Measurements from ENCODE around the gene MED26. TPM values are rescaled to one million over a fixed set of nuclear protein-coding genes. Genes with fewer than 3 reads are reported as not detected.

MED26 gene
- total and polyA plus RNA-seq, 2 experiments from 2014 or later = 7.4 to 15.4 TPM

DNA sequence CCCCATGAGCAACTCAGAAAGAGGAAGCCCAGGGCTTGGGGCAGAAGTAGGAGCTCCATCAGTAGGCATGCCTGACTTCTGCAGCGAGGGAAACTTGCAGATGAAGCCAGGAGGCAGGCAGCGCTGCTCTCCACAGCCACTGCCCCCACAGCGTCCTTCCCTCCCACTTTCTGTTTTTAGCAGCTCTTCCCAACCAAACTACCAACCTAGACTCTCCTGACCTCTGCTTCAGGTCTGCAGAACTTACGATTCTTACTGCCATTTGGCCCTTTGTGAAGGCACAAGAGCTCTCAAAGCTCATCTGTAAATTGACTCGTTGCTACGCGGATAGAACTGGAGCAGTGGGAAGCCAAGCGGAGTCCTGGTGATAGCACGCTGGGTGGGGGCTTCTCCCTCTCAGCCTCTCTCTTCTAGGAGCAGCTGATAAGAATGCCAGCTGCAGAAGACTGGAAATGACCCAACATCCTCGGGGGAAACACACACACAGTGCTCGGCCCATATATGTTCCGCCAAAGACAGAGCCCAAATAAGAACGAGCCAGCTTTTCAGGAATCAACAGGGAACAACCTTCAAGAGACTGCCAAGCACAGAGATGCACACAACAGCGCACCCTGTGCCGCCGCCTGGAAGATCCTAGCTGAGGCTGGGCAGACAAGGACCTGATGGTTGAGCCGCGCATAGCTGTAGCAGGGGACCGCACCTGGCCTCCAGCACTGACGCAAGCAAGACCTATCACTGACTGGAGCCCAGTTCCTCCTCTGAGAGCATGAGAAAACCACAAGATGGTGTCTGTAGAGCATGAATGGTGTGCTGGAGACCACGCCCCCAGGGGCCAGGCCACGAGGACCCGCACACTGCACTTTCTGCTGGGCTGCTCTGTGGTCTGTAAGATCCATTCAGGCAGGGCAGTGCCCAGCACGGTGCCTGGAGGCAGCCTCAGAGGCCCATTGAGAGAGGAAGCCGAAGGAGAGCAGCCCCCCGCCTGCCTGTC is 39.9 kb downstream of the MED26 start:
- Histone ChIP-seq H3K4me2 (peak overlapping the region; percentile 72), H3K9me2 (ENCODE audit: insufficient read depth) (no peaks in the 10 kb centered on the region), H3K79me2 (replicated peaks; ENCODE audit: insufficient read depth) (peaks cover 99% of the 10 kb centered on the region), H3K4me1 (ENCODE audit: insufficient read depth) (peaks cover 55% of the 10 kb centered on the region), H3K4me3 (no peak overlapping the region), H3K36me3 (ENCODE audit: insufficient read depth) (no peaks in the 10 kb centered on the region), H3F3A (replicated peaks; ENCODE audit: low read depth) (peaks cover 10% of the 10 kb centered on the region; the same call in 1 of the 2 replicates), H3K27me3 (ENCODE audit: insufficient read depth) (no peaks in the 10 kb centered on the region), H2AFZ (no peak overlapping the region), H4K20me1 (replicated peaks; ENCODE audit: insufficient read depth) (peaks cover 46% of the 10 kb centered on the region), H3K27ac (ENCODE audit: low read depth) (peak overlapping the region; percentile 59; the same call in 1 of the 2 replicates)
- Mint-ChIP-seq H3K4me3 (peak overlapping the region; percentile 3; the same call in 1 of the 3 replicates), H3K9me3 (no peaks in the 10 kb centered on the region), H3K4me1 (peaks cover 86% of the 10 kb centered on the region), H3K27ac (peak overlapping the region; percentile 54), H3K27me3 (ENCODE audit: insufficient read depth, low read depth, poor library complexity) (peaks cover 3% of the 10 kb centered on the region), H3K36me3 (ENCODE audit: low read depth) (no peaks in the 10 kb centered on the region)
- TF ChIP-seq EZH2 (IDR thresholded peaks at IDR 0.05; ENCODE audit: low read depth, unreplicated experiment) (no peak), NANOG (IDR thresholded peaks at IDR 0.05; ENCODE audit: borderline replicate concordance) (no peak), CREB1 (CRISPR knock-in tag; IDR thresholded peaks at IDR 0.05; ENCODE audit: low read depth) (no peak), ZNF114 (CRISPR knock-in tag; IDR thresholded peaks at IDR 0.05) (no peak), ZNF331 (CRISPR knock-in tag; IDR thresholded peaks at IDR 0.05; ENCODE audit: low read depth) (no peak), EZH2phosphoT487 (IDR thresholded peaks at IDR 0.05; ENCODE audit: unreplicated experiment) (no peak)
- TF ChIP-seq, protein P1, sequence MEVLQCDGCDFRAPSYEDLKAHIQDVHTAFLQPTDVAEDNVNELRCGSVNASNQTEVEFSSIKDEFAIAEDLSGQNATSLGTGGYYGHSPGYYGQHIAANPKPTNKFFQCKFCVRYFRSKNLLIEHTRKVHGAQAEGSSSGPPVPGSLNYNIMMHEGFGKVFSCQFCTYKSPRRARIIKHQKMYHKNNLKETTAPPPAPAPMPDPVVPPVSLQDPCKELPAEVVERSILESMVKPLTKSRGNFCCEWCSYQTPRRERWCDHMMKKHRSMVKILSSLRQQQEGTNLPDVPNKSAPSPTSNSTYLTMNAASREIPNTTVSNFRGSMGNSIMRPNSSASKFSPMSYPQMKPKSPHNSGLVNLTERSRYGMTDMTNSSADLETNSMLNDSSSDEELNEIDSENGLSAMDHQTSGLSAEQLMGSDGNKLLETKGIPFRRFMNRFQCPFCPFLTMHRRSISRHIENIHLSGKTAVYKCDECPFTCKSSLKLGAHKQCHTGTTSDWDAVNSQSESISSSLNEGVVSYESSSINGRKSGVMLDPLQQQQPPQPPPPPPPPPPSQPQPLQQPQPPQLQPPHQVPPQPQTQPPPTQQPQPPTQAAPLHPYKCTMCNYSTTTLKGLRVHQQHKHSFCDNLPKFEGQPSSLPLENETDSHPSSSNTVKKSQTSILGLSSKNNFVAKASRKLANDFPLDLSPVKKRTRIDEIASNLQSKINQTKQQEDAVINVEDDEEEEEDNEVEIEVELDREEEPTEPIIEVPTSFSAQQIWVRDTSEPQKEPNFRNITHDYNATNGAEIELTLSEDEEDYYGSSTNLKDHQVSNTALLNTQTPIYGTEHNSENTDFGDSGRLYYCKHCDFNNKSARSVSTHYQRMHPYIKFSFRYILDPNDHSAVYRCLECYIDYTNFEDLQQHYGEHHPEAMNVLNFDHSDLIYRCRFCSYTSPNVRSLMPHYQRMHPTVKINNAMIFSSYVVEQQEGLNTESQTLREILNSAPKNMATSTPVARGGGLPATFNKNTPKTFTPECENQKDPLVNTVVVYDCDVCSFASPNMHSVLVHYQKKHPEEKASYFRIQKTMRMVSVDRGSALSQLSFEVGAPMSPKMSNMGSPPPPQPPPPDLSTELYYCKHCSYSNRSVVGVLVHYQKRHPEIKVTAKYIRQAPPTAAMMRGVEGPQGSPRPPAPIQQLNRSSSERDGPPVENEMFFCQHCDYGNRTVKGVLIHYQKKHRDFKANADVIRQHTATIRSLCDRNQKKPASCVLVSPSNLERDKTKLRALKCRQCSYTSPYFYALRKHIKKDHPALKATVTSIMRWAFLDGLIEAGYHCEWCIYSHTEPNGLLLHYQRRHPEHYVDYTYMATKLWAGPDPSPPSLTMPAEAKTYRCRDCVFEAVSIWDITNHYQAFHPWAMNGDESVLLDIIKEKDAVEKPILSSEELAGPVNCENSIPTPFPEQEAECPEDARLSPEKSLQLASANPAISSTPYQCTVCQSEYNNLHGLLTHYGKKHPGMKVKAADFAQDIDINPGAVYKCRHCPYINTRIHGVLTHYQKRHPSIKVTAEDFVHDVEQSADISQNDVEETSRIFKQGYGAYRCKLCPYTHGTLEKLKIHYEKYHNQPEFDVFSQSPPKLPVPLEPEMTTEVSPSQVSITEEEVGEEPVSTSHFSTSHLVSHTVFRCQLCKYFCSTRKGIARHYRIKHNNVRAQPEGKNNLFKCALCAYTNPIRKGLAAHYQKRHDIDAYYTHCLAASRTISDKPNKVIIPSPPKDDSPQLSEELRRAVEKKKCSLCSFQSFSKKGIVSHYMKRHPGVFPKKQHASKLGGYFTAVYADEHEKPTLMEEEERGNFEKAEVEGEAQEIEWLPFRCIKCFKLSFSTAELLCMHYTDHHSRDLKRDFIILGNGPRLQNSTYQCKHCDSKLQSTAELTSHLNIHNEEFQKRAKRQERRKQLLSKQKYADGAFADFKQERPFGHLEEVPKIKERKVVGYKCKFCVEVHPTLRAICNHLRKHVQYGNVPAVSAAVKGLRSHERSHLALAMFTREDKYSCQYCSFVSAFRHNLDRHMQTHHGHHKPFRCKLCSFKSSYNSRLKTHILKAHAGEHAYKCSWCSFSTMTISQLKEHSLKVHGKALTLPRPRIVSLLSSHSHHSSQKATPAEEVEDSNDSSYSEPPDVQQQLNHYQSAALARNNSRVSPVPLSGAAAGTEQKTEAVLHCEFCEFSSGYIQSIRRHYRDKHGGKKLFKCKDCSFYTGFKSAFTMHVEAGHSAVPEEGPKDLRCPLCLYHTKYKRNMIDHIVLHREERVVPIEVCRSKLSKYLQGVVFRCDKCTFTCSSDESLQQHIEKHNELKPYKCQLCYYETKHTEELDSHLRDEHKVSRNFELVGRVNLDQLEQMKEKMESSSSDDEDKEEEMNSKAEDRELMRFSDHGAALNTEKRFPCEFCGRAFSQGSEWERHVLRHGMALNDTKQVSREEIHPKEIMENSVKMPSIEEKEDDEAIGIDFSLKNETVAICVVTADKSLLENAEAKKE (CRISPR knock-in tag; IDR thresholded peaks at IDR 0.05) = no peak
- TF ChIP-seq, protein P2, sequence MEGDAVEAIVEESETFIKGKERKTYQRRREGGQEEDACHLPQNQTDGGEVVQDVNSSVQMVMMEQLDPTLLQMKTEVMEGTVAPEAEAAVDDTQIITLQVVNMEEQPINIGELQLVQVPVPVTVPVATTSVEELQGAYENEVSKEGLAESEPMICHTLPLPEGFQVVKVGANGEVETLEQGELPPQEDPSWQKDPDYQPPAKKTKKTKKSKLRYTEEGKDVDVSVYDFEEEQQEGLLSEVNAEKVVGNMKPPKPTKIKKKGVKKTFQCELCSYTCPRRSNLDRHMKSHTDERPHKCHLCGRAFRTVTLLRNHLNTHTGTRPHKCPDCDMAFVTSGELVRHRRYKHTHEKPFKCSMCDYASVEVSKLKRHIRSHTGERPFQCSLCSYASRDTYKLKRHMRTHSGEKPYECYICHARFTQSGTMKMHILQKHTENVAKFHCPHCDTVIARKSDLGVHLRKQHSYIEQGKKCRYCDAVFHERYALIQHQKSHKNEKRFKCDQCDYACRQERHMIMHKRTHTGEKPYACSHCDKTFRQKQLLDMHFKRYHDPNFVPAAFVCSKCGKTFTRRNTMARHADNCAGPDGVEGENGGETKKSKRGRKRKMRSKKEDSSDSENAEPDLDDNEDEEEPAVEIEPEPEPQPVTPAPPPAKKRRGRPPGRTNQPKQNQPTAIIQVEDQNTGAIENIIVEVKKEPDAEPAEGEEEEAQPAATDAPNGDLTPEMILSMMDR (conservative IDR thresholded peaks at IDR 0.05; ENCODE audit: low read depth in 2 of 2) = 0 out of 4 replicates have a peak, but pooled peaks of 1 of the 2 experiments have one; percentile 11
- DNase-seq (ENCODE audit: low spot score) (peak; percentile 43), ATAC-seq (peak; percentile 7; the same call in 2 of the 3 replicates)
